ENCODE results near the gene LZTR1.

GRCh38 chr22:20944042-20944441 lies 38.1 kb upstream of the LZTR1 start:
- TF ChIP-seq CTCF (conservative IDR thresholded peaks at IDR 0.05; ENCODE audit: low read depth in 2 of 2) (no peak), POLR2AphosphoS5 (IDR thresholded peaks at IDR 0.05; ENCODE audit: low read depth) (no peak), EZH2phosphoT487 (IDR thresholded peaks at IDR 0.05; ENCODE audit: unreplicated experiment) (no peak), CREB1 (CRISPR knock-in tag; IDR thresholded peaks at IDR 0.05; ENCODE audit: low read depth) (no peak), ETS1 (IDR thresholded peaks at IDR 0.05) (no peak), EZH2 (IDR thresholded peaks at IDR 0.05; ENCODE audit: low read depth, unreplicated experiment) (no peak), STAT1 (IDR thresholded peaks at IDR 0.05; ENCODE audit: unreplicated experiment) (no peak), ZNF114 (CRISPR knock-in tag; IDR thresholded peaks at IDR 0.05) (no peak), REST (IDR thresholded peaks at IDR 0.05; ENCODE audit: unreplicated experiment) (no peak), ZNF331 (CRISPR knock-in tag; IDR thresholded peaks at IDR 0.05; ENCODE audit: low read depth) (no peak), JUNB (IDR thresholded peaks at IDR 0.05; ENCODE audit: unreplicated experiment) (no peak), ZNF462 (CRISPR knock-in tag; IDR thresholded peaks at IDR 0.05) (no peak)
